Fibroblast of skin of abdomen (primary cell): ENCODE measurements around the gene RPUSD1.
"Not testable (repeated sequence)": the region's sequence is repeated elsewhere in the genome, so short reads cannot be mapped to it uniquely, and the experiment has no call there.

Experiments used
- DNase-seq: peaks from one replicate; pipeline ENCODE4 v3.0.0-alpha.2; 2013

RPUSD1 gene

GRCh38 chr16:764184-764750 lies 23.9 kb downstream of the RPUSD1 start:
- no peak for DNase-seq

- DNase-seq = no peak
These were observed 24.6 kb downstream of the RPUSD1 start for GRCh38 chr16:763369-764183.

GRCh38 chr16:762595-763268 lies 25.4 kb downstream of the RPUSD1 start:
- no peak for DNase-seq

DNA sequence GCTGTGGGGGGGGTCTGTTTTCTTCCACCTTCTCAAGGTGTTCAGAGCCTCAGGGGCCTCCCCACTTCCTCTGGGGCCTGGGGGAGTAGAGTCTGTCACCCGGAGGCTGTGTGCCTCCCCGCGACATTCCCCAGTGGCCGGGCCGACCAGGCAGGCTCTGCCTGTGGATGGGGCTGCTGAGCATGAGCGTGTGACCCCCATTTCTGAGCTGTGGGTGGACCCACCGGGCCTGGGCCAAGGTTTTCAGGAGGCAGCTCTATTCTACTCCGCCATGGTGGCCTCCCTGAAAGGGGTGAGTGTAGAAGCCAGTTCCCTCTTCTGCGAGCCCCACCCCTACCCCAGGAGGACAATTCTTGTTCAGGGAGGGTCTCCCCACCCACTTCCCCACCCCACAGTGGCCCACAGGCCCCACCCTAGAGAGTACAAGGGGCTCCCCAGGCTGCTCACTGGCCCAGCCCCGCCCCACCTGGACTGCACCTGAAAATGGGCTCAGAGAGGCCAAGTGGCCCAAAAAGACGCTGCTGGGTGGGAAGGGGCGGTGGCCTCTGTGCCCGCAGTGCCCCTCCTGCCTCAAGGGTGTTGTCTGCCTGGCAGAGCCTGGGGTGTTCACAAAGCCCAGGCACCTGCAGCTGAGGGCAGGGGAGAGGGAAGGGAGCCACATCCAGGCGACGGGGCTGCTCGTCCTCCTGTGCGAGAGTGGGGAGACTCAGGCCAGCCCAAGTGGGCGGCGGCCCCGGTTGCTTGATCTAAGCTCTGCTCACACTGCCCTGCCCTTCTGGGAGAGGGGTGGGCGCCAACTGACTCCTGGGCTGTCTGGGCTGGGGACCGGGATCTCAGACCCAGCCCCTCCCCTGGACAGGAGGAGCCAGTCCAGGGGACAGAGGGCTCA lies 26.3 kb downstream of the RPUSD1 start:
- no peak for DNase-seq

- DNase-seq = no peak
These were observed 27.4 kb downstream of the RPUSD1 start, which contains the start of gene MSLN for GRCh38 chr16:760545-761343. Gene MSLN, plus strand, starts transcription at chr16:760734. Its CDS starts 1,947 bp downstream, at chr16:762681.

DNA sequence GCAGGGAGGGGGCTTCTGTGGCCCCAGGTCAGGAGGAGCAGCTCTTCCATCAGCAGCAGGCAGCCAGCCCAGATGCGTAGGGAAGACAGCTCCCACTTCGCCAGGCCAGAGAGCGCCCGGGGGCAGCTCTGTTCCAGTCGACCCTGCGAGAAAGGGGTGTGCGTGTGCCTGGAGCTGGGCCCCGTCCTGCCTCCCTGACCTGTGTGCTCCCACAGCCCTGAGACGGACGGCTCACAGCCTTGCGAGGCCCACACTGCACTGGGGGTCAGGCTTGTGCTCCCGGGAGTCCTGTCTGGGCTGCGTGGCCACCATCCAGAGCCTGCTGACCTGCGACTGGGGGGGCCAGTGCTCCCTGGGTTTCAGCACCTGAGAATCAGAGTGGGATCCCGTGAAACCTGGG lies 28.1 kb downstream of the RPUSD1 start:
- DNase-seq = no peak

DNA sequence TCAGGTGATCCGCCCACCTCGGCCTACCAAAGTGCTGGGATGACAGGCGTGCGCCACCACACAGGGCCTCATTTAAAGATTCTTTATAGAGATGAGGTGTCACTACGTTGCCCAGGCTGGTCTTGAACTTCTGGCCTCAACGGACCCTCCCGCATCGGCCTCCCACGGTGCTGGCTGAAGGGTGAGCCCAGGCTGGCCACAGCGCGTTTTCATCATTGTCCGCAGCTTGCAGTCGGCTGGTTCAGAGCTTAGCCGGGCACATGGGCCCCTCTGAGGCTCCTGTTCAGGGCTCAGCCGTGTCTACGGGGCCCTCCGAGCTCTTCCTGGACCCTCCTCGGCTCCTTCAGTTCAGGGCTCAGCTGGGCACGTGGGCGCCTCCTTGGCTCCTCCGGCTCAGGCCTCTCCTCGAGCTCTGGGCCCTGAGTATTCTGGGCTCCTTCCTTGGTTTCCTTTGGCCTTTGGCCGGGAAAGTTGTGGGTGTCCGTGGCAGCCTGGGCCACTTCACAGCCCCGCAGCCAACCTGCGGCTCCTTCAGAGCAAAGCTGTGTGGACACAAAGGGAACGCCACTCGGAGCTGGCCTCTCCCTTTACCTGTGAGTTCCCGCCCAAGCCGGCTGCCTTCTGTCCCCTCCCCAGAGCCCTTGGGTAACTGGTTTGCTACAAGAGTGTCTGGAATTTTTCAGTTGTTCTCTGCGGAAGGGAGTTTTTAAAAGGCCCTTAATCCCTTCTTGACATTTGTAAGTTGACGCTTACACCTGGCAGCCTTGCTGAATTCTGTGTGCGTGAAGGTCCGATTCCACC lies 28.9 kb downstream of the RPUSD1 start:
- DNase-seq = no peak

DNA sequence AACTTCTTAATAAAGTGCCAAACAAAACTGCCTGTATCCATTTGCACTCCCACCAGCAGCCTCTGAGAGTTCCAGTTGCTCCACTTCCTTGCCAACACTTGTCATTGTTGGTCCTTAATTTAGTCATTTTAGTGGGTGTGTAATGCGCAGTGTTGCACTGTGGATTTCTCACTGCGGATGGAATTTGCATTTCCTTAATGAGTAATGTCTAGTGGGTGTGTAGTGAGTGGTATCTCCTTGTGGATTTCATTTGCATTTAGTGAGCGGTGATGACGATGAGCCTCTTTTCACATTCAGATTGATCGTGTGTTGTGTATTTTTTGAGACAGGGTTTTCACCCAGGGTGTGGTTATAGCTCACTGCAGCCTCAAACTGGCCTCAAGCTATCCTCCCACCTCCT lies 31.8 kb downstream of the RPUSD1 start:
- no peak for DNase-seq

DNA sequence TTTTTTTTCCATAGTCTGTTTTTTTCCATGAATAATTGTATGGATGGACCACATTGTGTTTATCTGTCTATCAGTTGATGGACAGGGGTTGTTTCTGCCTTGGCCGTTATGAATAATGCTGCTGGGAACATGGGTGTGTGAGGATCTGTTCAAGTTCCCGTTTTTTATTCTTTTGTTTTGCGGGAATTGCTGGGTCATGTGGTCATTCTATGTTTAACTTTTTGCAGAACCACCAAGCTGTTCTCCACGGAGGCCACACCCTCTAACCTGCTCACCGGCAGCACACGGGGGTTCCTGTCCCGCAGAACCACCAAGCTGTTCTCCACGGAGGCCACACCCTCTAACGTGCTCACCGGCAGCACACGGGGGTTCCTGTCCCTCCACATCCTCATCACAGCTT lies 33.5 kb downstream of the RPUSD1 start:
- no peak for DNase-seq

GRCh38 chr16:754121-754607 lies 34.0 kb downstream of the RPUSD1 start:
- not testable (repeated sequence) for DNase-seq

- DNase-seq = no peak
These were observed 36.2 kb downstream of the RPUSD1 start for GRCh38 chr16:752007-752312.

- no peak for DNase-seq
These were observed 36.8 kb downstream of the RPUSD1 start for GRCh38 chr16:751152-752006.

- DNase-seq = no peak
These were observed 37.7 kb downstream of the RPUSD1 start for GRCh38 chr16:750485-750884.

- peak; percentile 73 for DNase-seq
These were observed 39.2 kb downstream of the RPUSD1 start for GRCh38 chr16:749010-749409.

DNA sequence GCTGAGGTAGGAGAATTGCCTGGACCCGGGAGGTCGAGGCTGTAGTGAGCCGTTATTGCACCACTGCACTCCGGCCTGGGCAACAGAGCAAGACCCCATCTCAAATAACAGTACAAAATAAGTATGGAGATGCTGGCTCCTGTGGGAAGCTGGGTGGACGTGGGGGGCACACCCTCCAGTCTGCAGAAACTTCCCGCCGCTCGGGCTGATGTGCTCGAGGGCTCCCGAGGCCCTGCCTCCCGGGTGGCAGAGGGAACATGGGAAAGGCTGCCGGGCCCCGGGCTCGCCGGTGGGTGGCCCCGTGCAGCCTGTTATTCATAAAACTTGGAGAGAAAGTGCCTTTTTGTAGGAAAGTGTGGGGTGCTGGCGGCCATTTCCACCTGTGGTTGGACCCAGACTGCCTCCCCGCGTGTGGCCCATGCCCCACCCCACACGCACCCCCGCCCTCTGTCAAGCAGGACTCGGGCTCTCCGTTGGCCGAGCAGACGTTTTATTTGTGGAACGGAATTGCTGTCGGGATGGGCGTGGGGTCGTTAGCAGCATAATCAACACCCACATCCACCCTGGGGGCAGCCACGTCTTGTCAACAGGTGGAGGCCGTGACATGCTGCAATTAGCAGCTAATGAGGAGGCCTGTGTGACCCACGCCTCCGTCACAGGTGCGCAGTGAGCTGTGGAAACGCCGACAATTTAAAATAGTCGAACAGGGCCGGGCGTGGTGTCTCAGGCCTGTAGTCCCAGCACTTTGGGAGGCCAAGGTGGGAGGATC lies 40.0 kb downstream of the RPUSD1 start:
- no peak for DNase-seq

- no peak for DNase-seq
These were observed 41.5 kb downstream of the RPUSD1 start for GRCh38 chr16:746637-747036.

GRCh38 chr16:745739-746138 lies 42.4 kb downstream of the RPUSD1 start:
- DNase-seq = no peak

DNA sequence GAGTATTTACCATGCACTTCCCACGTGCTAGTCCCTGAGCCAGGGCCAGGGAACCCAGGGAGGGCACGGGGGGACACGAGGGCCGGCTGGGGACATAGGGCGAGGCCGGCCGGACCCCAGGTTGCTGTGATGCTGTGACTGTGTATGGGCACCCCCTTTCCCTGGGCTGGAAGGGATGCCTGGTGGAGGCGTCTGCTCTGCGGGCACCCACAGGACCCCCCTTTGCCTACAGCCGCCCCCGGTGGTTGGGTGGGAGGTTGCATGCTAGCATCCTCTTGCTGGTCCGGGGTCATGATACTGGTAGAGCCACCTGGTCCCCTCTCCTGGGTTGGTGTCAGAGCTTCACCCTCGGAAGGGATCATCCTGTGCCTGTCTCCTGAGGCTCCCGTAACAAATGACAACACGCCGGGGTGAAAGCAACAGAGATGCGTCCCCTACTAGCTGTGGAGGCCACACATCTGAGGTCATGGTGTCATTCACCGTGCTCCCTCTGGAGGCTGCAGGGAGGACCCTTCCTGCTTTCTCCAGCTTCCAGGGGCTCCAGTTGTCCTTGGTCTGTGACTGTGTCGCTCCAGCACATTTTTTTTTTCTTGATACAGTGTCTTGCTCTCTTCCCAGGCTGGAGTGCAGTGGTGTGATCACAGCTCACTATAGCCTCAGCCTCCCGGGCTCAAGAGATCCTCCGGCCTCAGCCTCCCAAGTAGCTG lies 44.2 kb downstream of the RPUSD1 start:
- no peak for DNase-seq
